GM12878 (cell line): ENCODE results near the gene KCNK4. TPM values are rescaled to one million over a fixed set of nuclear protein-coding genes. Genes with fewer than 3 reads are reported as not detected.
A peak's percentile ranks its signal among the peaks of the same experiment; 100 is the strongest.

Experiments used
- ATAC-seq: fragments of 200-7000 bp; cut with Tn5 transposase; 3 replicates; pipeline ENCODE4 v1.9.1; 2020; ENCODE audit warnings: mild to moderate bottlenecking, moderate library complexity
- BruUV-seq: library from RNA; stranded (reverse); fragments of 400-500 nt; replicated peaks from 2 replicates; lab custom pipeline; 2021; lab: Mats Ljungman, UMichigan
- CTCF ChIA-PET: fragments of 300-600 bp; sonication (Branson Sonifier 250); formaldehyde crosslinking; extraction: SDS; loops from one replicate; lab custom pipeline; 2021; ENCODE audit warnings: inconsistent platforms; lab: Yijun Ruan, JAX
- POLR2A ChIA-PET: fragments of 350-600 bp; formaldehyde crosslinking; extraction: SDS; loops from one replicate; lab custom pipeline; 2021; ENCODE audit warnings: inconsistent platforms; lab: Charles Lee
- RAD21 ChIA-PET: fragments of 300-600 bp; sonication (Branson Sonifier 250); formaldehyde crosslinking; loops from one replicate; lab custom pipeline; 2023; ENCODE audit warnings: antibody characterized with exemption; ENCODE audit not compliant: unreplicated experiment; lab: Charles Lee
- SMC1A ChIA-PET: fragments of 300-600 bp; sonication (Branson Sonifier 250); formaldehyde crosslinking; loops from one replicate; lab custom pipeline; 2023; ENCODE audit not compliant: unreplicated experiment, uncharacterized antibody; lab: Charles Lee
- DNase-seq: peaks from one replicate; pipeline ENCODE4 v3.0.0-alpha.2; 2011; ENCODE audit warnings: low read depth, low spot score
- FAIRE-seq: peaks from 3 replicates; lab custom pipeline; 2011; peaks lifted over from hg19 to GRCh38; lab: Jason Lieb, UNC
- H2AFZ ChIP-seq: 2 replicates; pipeline ENCODE4 v1.6.0; 2011; ENCODE audit warnings: low read depth, low read length, control low read depth; ENCODE audit not compliant: control insufficient read depth
- H3K27ac ChIP-seq: 2 replicates; pipeline ENCODE4 v1.5.1; 2011; ENCODE audit warnings: control low read depth; ENCODE audit not compliant: control insufficient read depth, insufficient read depth
- H3K27me3 ChIP-seq, 2 experiments: replicated peaks in 1 of 2; 2 replicates each; pipeline versions ENCODE4 v1.6.0 to v1.6.1; 2011; ENCODE audit warnings: low read length in 1 of 2; ENCODE audit not compliant: control insufficient read depth in 2 of 2, insufficient read depth in 2 of 2
- H3K36me3 ChIP-seq, 2 experiments: 2 replicates each; pipeline ENCODE4 v1.5.1; 2011; ENCODE audit warnings: low read length in 1 of 2; ENCODE audit not compliant: control insufficient read depth in 2 of 2, insufficient read depth in 2 of 2
- H3K4me1 ChIP-seq: 2 replicates; pipeline ENCODE4 v1.6.1; 2011; ENCODE audit warnings: mild to moderate bottlenecking, low read length, moderate library complexity, mixed read lengths; ENCODE audit not compliant: control insufficient read depth, insufficient read depth
- H3K4me2 ChIP-seq: 2 replicates; pipeline ENCODE4 v1.6.0; 2011; ENCODE audit warnings: control low read depth; ENCODE audit not compliant: control insufficient read depth, insufficient read depth
- H3K4me3 ChIP-seq: fragments of 200-600 bp; sonication (generic); 2 replicates; pipeline ENCODE4 v1.5.1; 2016
- H3K79me2 ChIP-seq: 2 replicates; pipeline ENCODE4 v1.6.0; 2011; ENCODE audit warnings: low read length; ENCODE audit not compliant: control insufficient read depth, insufficient read depth
- H3K9ac ChIP-seq: 2 replicates; pipeline ENCODE4 v1.8.0; 2011; ENCODE audit warnings: low read length, control low read depth, mixed read lengths; ENCODE audit not compliant: control insufficient read depth, insufficient read depth
- H3K9me3 ChIP-seq: replicated peaks from 3 replicates; pipeline ENCODE4 v1.5.1; 2011; ENCODE audit warnings: mild to moderate bottlenecking, low read length; ENCODE audit not compliant: control insufficient read depth, insufficient read depth
- H4K20me1 ChIP-seq: 2 replicates; pipeline ENCODE4 v1.6.0; 2011; ENCODE audit not compliant: control insufficient read depth, insufficient read depth
- ASH2L ChIP-seq: fragments of 300-600, 200-600 bp; sonication (generic); IDR thresholded peaks from 2 replicates; pipeline ENCODE4 v1.6.1; 2017; ENCODE audit warnings: low read depth, mild to moderate bottlenecking, borderline replicate concordance
- BACH1 ChIP-seq: fragments of 450-650 bp; IDR thresholded peaks from 2 replicates; pipeline ENCODE4 v1.6.1; 2017; ENCODE audit warnings: mild to moderate bottlenecking, borderline replicate concordance
- BCL11A ChIP-seq: IDR thresholded peaks from 2 replicates; pipeline ENCODE4 v1.6.1; 2011; ENCODE audit warnings: low read depth, low read length
- DPF2 ChIP-seq: fragments of 450-650 bp; IDR thresholded peaks from 2 replicates; pipeline ENCODE4 v1.6.1; 2017; ENCODE audit warnings: mild to moderate bottlenecking
- EGR1 ChIP-seq, 2 experiments: IDR thresholded peaks; 1 replicate in 1 of 2; 2 replicates in 1 of 2; pipeline ENCODE4 v1.6.1; 2011 to 2012; ENCODE audit warnings: low read depth in 2 of 2, low read length in 2 of 2, borderline replicate concordance in 1 of 2, mild to moderate bottlenecking in 1 of 2, moderate library complexity in 1 of 2
- FOXK2 ChIP-seq: fragments of 450-650 bp; IDR thresholded peaks from 2 replicates; pipeline ENCODE4 v1.6.1; 2017; ENCODE audit warnings: mild to moderate bottlenecking, moderate library complexity
- HDAC6 ChIP-seq: fragments of 200-600 bp; sonication (generic); IDR thresholded peaks from one replicate; pipeline ENCODE4 v1.8.0; 2017; ENCODE audit warnings: antibody characterized with exemption; ENCODE audit not compliant: unreplicated experiment
- KLF5 ChIP-seq: fragments of 450-650 bp; IDR thresholded peaks from 2 replicates; pipeline ENCODE4 v1.6.1; 2014; ENCODE audit warnings: mild to moderate bottlenecking; ENCODE audit not compliant: partially characterized antibody
- PAX5 ChIP-seq: IDR thresholded peaks from 2 replicates; pipeline ENCODE4 v1.6.1; 2011; ENCODE audit warnings: low read depth, low read length, borderline replicate concordance
- PBX3 ChIP-seq: IDR thresholded peaks from 2 replicates; pipeline ENCODE4 v1.6.1; 2011; ENCODE audit warnings: mild to moderate bottlenecking, low read depth, low read length, moderate library complexity; ENCODE audit not compliant: insufficient replicate concordance
- RELA ChIP-seq: fragments of 450-650 bp; IDR thresholded peaks from 2 replicates; pipeline ENCODE4 v1.8.0; 2014; ENCODE audit warnings: borderline replicate concordance; ENCODE audit not compliant: partially characterized antibody
- SUZ12 ChIP-seq: fragments of 200-600 bp; sonication (generic); IDR thresholded peaks from one replicate; pipeline ENCODE4 v1.6.1; 2018; ENCODE audit warnings: antibody characterized with exemption, mild to moderate bottlenecking; ENCODE audit not compliant: unreplicated experiment
- ZBTB33 ChIP-seq: fragments of 450-650 bp; IDR thresholded peaks from 2 replicates; pipeline ENCODE4 v1.6.1; 2017; ENCODE audit warnings: mild to moderate bottlenecking
- ZNF217 ChIP-seq: fragments of 450-650 bp; IDR thresholded peaks from 2 replicates; pipeline ENCODE4 v1.6.1; 2017; ENCODE audit warnings: antibody characterized with exemption, mild to moderate bottlenecking
- WGBS: methylation state at CpG from one replicate; pipeline ENCODE4 v1.1.6; 2016; ENCODE audit warnings: low lambda C conversion rate; ENCODE audit not compliant: insufficient replicate concordance, insufficient coverage; ENCODE audit errors: missing lambda C conversion rate; 5-methylcytosine and 5-hydroxymethylcytosine counted together
- in situ Hi-C: fragments of 300-500 bp; cut with MboI; formaldehyde crosslinking; loops from 9 replicates; pipeline ENCODE4 v1.14.3; 2018; ENCODE audit warnings: mixed read lengths
- intact Hi-C: fragments of 100-400 bp; cut with micrococcal nuclease; formaldehyde crosslinking; loops from one replicate; pipeline ENCODE4 v1.14.2; 2022; ENCODE audit not compliant: unreplicated experiment
- polyA plus RNA-seq, 11 experiments: library from polyadenylated mRNA; depleted of rRNA in 4 of 11; unstranded in 6 of 11; stranded (reverse) in 5 of 11; fragments of >200 nt; fragmentation: Nextera tagmentation in 4 of 11; fragmentation: Illumina TruSeq in 1 of 11; extraction: Ambion mirVana in 4 of 11; extraction: Trizol in 1 of 11; gene quantifications; 1 replicate in 1 of 11; 2 replicates in 10 of 11; pipeline versions ENCODE4 v1.2.1 to v1.2.3, GENCODE V29; 2011 to 2016; ENCODE audit warnings: inconsistent platforms in 2 of 11, missing spikeins in 2 of 11, low read depth in 1 of 11
- total RNA-seq, 4 experiments: library from RNA; depleted of rRNA in 3 of 4; stranded (reverse); fragments of >200 nt in 3 of 4; fragmentation: Illumina TruSeq in 1 of 4; extraction: Trizol in 1 of 4; gene quantifications; 2 replicates each; pipeline versions ENCODE4 v1.2.1 to v1.2.3, GENCODE V29; 2013 to 2021
- TF ChIP-seq, protein P1 (sequence below): IDR thresholded peaks from 2 replicates; pipeline ENCODE4 v1.6.1; 2011; ENCODE audit warnings: low read depth, mild to moderate bottlenecking, low read length, moderate library complexity, borderline replicate concordance; ENCODE audit errors: extremely low read depth

Gene KCNK4
- total and polyA plus RNA-seq, 10 of the 15 experiments (the other 5 are each of a cell fraction or from before 2014, with no cell fraction given) = 0.04 TPM; not detected in 9

- no peak for TF ChIP-seq BACH1
- TF ChIP-seq, protein P1, sequence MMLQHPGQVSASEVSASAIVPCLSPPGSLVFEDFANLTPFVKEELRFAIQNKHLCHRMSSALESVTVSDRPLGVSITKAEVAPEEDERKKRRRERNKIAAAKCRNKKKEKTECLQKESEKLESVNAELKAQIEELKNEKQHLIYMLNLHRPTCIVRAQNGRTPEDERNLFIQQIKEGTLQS = no peak
- no peak for TF ChIP-seq KLF5
- no peak for TF ChIP-seq PBX3
- TF ChIP-seq, all 136 proteins: peak for 0
These were observed 495 bp upstream of the KCNK4 start (continued) for GRCh38 chr11:64290352-64291261.

DNA sequence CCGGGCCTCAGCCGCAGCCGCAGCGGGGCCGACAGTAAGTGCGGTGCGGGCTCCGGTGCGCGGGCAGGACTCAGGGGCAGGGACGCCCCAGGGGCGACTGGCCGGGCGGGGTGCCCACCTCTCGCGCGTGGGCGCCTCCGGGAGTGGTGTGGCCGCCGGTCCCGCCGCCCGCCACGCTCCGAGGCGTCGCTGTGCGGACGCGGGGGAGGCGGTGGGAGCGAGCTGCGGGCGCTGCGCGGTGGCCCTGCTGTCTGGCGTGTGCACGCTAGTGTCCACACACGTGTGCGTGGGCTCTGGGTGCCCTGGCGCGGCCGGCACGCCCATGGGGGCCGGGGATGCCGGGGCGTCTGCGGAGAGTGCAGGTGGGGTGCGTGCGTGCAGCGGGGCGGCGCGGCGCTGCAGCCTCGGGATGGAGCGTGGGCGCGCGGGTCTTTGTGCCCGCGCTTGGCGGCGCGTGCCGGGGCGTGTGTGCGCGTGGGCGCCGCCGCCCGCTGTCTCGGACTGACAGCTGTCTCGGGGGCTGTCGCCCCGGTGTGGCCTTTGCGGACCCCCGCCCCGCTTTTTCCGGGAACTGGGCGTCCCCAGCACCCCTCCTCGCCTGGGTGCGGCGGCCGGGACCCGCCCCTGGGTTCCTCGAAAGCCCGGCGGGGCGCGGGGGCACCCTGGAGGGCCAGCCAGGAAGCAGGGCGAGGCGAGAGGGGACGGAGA is 804 bp downstream of the KCNK4 start:
- intact Hi-C loops = no loop called here
- POLR2A ChIA-PET = no interaction called here
- FAIRE-seq = no peak
- TF ChIP-seq HDAC6 (peak; percentile 63), ZNF217 (no peak), RELA (no peak), FOXK2 (no peak), BCL11A (no peak), ZBTB33 (no peak), SUZ12 (peak; percentile 44), DPF2 (0 out of 2 replicates have a peak, but pooled peaks have one; percentile 39), PBX3 (no peak), EGR1 (IDR thresholded peaks at IDR 0.05; ENCODE audit: borderline replicate concordance in 1 of 2, low read depth in 2 of 2, low read length in 2 of 2) (0 out of 3 replicates have a peak, but pooled peaks of 1 of the 2 experiments have one; percentile 31), PAX5 (no peak), ASH2L (no peak)

More for the DNA sequence above, 804 bp downstream of the KCNK4 start:
- CTCF ChIA-PET = interaction anchor here (0.8 to 1.9 kb wide), 2 partner anchors 10 to 13 kb away, joined by 3 to 10 read pairs; no protein-coding TSS in a partner anchor
- DNase-seq (no peak), ATAC-seq (peak; percentile 20; the same call in 2 of the 3 replicates)
- Histone ChIP-seq H4K20me1 (no peaks in the 10 kb centered on the region; the same call in 1 of the 2 replicates), H3K4me1 (no peaks in the 10 kb centered on the region), H3K4me3 (no peak overlapping the region), H3K79me2 (no peaks in the 10 kb centered on the region), H3K4me2 (peak overlapping the region; percentile 48; the same call in 1 of the 2 replicates), H2AFZ (no peak overlapping the region), H3K36me3 (peaks cover 0 to 2% of the 10 kb centered on the region in 2 experiments; a peak in 2 of 4 replicates), H3K27ac (no peak overlapping the region), H3K27me3 (peaks cover 6 to 14% of the 10 kb centered on the region in 2 experiments), H3K9me3 (no peaks in the 10 kb centered on the region), H3K9ac (no peak overlapping the region)
- SMC1A ChIA-PET = no interaction called here
- RAD21 ChIA-PET = no interaction called here
- WGBS = 3% methylated on average over 56 of the region's 96 CpGs
- in situ Hi-C loops = no loop called here
- BruUV-seq = no TSS peak
